HEK293T (cell line): ENCODE results near the gene ULBP2.
"Not testable (repeated sequence)": the region's sequence is repeated elsewhere in the genome, so short reads cannot be mapped to it uniquely, and the experiment has no call there.

Experiments
- CTCF ChIA-PET: fragments of 350-600 bp; formaldehyde crosslinking; extraction: SDS; loops from one replicate; lab custom pipeline; 2021; ENCODE audit warnings: antibody characterized with exemption, inconsistent platforms; lab: Yijun Ruan, JAX
- POLR2A ChIA-PET: fragments of 350-600 bp; formaldehyde crosslinking; extraction: SDS; loops from one replicate; lab custom pipeline; 2020; ENCODE audit warnings: antibody characterized with exemption, inconsistent platforms; lab: Yijun Ruan, JAX
- DNase-seq: peaks from one replicate; pipeline ENCODE4 v3.0.0; 2012; ENCODE audit warnings: mixed read lengths; ENCODE audit errors: extremely low spot score
- ARNT ChIP-seq: fragments of 450-650 bp; IDR thresholded peaks from 2 replicates; pipeline ENCODE4 v1.6.1; 2017; ENCODE audit warnings: mild to moderate bottlenecking
- BHLHE40 ChIP-seq: fragments of 450-650 bp; IDR thresholded peaks from 2 replicates; pipeline ENCODE4 v1.6.1; 2016; ENCODE audit warnings: mild to moderate bottlenecking, moderate library complexity, borderline replicate concordance
- CTBP1 ChIP-seq: fragments of 450-650 bp; IDR thresholded peaks from 2 replicates; pipeline ENCODE4 v1.6.1; 2016; ENCODE audit warnings: borderline replicate concordance
- ELF4 ChIP-seq: fragments of 450-650 bp; IDR thresholded peaks from 2 replicates; pipeline ENCODE4 v1.6.1; 2017; ENCODE audit warnings: antibody characterized with exemption
- FOXA1 ChIP-seq: fragments of 450-650 bp; IDR thresholded peaks from 2 replicates; pipeline ENCODE4 v1.6.1; 2016; ENCODE audit warnings: mild to moderate bottlenecking
- FOXK2 ChIP-seq: fragments of 450-650 bp; IDR thresholded peaks from 2 replicates; pipeline ENCODE4 v1.6.1; 2016; ENCODE audit warnings: mild to moderate bottlenecking
- FOXM1 ChIP-seq: fragments of 450-650 bp; IDR thresholded peaks from 2 replicates; pipeline ENCODE4 v1.6.1; 2017; ENCODE audit warnings: mild to moderate bottlenecking, borderline replicate concordance
- HDGF ChIP-seq: fragments of 450-650 bp; IDR thresholded peaks from 2 replicates; pipeline ENCODE4 v1.6.1; 2017; ENCODE audit warnings: antibody characterized with exemption, borderline replicate concordance
- L3MBTL2 ChIP-seq: fragments of 450-650 bp; conservative IDR thresholded peaks from 2 replicates; pipeline ENCODE4 v1.6.1; 2016; ENCODE audit warnings: mild to moderate bottlenecking
- LEF1 ChIP-seq: fragments of 450-650 bp; IDR thresholded peaks from 2 replicates; pipeline ENCODE4 v1.6.1; 2017; ENCODE audit warnings: mild to moderate bottlenecking, borderline replicate concordance
- NFRKB ChIP-seq: fragments of 450-650 bp; IDR thresholded peaks from 2 replicates; pipeline ENCODE4 v1.6.1; 2016; ENCODE audit warnings: mild to moderate bottlenecking, moderate library complexity
- SP1 ChIP-seq: fragments of 450-650 bp; IDR thresholded peaks from 2 replicates; pipeline ENCODE4 v1.6.1; 2017
- SUZ12 ChIP-seq: fragments of 450-650 bp; IDR thresholded peaks from 2 replicates; pipeline ENCODE4 v1.6.1; 2016; ENCODE audit warnings: mild to moderate bottlenecking
- TARDBP ChIP-seq: fragments of 450-650 bp; IDR thresholded peaks from 2 replicates; pipeline ENCODE4 v1.6.1; 2016
- ZNF384 ChIP-seq: fragments of 450-650 bp; IDR thresholded peaks from 2 replicates; pipeline ENCODE4 v1.6.1; 2016
- TF ChIP-seq, protein P1 (sequence below): fragments of 450-650 bp; IDR thresholded peaks from 2 replicates; pipeline ENCODE4 v1.6.1; 2016

Gene ULBP2

DNA sequence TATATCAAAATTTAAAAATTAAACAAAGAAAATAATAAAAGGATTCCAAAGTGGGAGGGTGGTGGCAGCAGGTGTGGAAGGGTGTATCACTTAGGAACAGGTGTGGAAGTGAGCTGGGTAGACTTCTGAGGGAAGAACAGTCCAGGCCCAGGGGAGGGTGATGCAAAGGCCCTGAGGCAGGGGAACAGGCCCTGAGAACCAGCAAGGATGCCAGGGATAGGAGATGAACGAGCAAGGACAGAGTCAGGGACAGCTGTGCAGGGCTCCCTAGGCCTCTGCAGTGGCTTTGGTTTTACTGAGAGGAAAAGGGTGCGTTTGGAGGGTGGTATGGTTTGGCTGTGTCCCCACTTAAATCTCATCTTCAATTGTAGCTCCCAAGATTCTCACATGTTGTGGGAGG is 34.5 kb upstream of the ULBP2 start:
- CTCF ChIA-PET: no interaction called here
- POLR2A ChIA-PET: no interaction called here
- TF ChIP-seq ELF4: no peak
- no peak for TF ChIP-seq FOXA1
- no peak for TF ChIP-seq NFRKB
- TF ChIP-seq TARDBP: no peak
- TF ChIP-seq CTBP1: no peak
- TF ChIP-seq HDGF: no peak
- TF ChIP-seq, protein P1, sequence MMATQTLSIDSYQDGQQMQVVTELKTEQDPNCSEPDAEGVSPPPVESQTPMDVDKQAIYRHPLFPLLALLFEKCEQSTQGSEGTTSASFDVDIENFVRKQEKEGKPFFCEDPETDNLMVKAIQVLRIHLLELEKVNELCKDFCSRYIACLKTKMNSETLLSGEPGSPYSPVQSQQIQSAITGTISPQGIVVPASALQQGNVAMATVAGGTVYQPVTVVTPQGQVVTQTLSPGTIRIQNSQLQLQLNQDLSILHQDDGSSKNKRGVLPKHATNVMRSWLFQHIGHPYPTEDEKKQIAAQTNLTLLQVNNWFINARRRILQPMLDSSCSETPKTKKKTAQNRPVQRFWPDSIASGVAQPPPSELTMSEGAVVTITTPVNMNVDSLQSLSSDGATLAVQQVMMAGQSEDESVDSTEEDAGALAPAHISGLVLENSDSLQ: no peak
- no peak for TF ChIP-seq BHLHE40
- TF ChIP-seq FOXM1: no peak
- TF ChIP-seq ZNF384: no peak
- TF ChIP-seq SP1: no peak
- TF ChIP-seq SUZ12: no peak
- no peak for TF ChIP-seq L3MBTL2
- DNase-seq: no peak

DNA sequence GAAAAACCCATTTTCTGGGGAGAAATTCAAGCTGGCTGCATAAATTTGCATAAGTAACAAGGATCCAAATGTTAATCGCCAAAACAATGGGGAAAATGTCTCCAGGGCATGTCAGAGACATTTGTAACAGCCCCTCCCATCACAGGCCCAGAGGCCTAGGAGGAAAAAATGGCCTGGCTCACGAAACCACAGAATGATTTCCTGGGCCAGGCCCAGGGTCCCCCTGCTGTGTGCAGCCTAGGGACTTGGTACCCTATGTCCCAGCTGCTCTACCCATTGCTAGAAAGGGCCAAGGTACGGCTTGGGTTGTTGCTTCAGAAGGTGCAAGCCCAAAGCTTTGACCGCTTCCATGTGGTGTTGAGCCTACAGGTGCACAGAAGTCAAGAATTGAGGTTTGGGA is 33.3 kb upstream of the ULBP2 start:
- CTCF ChIA-PET: interaction anchor here (0.7 kb wide), 1 partner anchor 189 kb away, joined by 3 read pairs; no protein-coding TSS in a partner anchor
- DNase-seq, POLR2A ChIA-PET: not testable (repeated sequence)

DNA sequence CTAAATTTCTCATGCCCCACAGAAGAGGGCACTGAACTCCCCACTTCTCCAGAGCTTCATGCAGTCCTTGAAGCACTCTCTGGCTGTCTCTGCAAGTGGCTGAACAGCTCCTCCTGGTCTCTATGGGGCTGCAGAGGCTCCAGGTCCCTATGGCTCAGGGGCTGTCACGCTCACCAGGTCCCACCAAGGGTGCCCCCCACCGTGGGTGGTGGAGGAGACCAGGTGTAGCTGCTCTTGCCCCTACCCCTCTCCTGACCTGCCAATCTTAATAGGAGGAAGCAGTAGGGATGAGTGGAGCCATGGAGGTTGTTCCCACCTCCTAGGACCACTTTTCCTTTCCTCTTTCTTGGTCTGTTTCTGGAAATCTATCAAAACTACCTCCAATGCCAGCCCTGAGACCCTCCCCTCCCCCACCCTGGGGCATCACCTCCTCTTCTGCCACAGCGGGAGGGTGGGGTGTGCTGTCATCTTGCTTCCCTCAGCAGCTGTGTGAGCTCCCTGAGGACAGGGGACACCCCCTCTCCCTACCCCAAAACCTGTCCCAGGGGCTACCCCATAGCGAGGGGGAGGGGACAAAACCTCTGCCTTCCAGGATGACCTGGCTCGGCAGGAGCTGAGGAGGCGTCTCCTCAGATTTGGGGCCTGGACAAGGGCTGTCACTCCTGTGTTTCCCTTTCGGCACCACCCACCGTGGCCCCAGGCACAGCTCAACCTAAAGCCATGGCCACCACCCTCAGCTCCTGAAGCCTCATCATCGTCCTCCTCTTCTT is 31.9 kb upstream of the ULBP2 start:
- POLR2A ChIA-PET: no interaction called here
- no peak for DNase-seq
- TF ChIP-seq HDGF (no peak), SUZ12 (no peak), ELF4 (no peak), CTBP1 (no peak), TARDBP (no peak), NFRKB (no peak), FOXA1 (no peak), L3MBTL2 (no peak)
- TF ChIP-seq, protein P1: no peak
- CTCF ChIA-PET: no interaction called here

DNA sequence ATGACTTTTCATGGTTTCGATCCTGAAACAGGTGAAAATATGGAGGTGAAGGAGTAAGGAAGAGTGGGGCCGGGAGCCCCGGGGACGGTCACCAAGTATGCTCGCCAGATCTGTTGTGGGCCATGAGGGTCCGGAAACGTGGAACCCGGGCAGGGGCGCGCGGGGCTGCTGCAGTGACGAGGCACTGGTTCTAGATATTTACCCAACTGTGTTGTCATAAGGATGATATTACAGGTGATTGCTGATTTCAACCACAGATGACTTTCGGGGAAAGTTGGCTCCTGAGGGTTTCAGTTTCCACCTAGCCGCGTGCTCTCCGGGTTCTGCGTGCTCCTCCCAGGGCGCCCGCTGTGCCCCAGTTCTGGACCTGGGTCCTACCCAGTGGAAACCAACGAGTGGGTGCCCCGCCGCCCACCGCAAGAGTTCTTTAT is 31.1 kb upstream of the ULBP2 start:
- ChIA-PET POLR2A (no interaction called here), CTCF (no interaction called here)
- TF ChIP-seq FOXA1: no peak
- TF ChIP-seq SUZ12: no peak
- TF ChIP-seq ZNF384: no peak
- TF ChIP-seq, protein P1: no peak
- no peak for TF ChIP-seq TARDBP
- TF ChIP-seq FOXK2: no peak
- TF ChIP-seq ARNT: no peak
- TF ChIP-seq ELF4: no peak
- no peak for TF ChIP-seq HDGF
- DNase-seq: no peak

DNA sequence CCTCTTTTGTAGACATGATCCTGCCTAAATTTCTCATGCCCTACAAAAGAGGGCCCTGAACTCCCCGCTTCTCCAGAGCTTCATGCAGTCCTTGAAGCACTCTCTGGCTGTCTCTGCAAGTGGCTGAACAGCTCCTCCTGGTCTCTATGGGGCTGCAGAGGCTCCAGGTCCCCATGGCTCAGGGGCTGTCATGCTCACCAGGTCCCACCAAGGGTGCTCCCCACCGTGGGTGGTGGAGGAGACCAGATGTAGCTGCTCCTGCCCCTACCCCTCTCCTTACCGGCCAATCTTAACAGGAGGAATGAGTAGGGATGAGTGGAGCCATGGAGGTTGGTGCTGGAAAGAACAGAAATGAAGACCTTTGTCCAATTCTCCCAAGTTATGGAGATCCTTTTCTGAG is 29.1 kb upstream of the ULBP2 start:
- CTCF ChIA-PET, DNase-seq, POLR2A ChIA-PET: not testable (repeated sequence)

DNA sequence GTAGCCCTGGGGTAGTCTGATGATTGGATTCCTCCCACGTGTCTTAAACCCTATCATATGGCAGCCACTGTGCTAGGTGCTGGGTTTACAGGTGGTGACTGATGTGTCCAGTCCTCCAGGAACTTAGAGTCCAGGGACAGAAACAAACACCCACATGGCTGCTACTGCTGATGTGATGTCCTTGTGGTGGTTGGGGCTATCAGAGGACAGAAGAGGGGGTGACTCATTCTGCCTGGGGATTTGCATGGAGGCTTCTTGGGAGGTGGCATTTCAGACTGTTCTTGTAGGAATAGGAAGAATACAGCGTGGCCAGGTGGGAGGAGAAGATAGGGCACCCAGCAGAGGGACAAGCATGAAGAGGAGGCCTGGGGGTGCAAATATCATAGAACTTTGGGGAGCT is 28.7 kb upstream of the ULBP2 start:
- POLR2A ChIA-PET: no interaction called here
- DNase-seq: no peak
- TF ChIP-seq LEF1: no peak
- no peak for TF ChIP-seq BHLHE40
- TF ChIP-seq SUZ12: no peak
- TF ChIP-seq ELF4: no peak
- no peak for TF ChIP-seq SP1
- no peak for TF ChIP-seq FOXM1
- no peak for TF ChIP-seq TARDBP
- TF ChIP-seq FOXK2: no peak
- TF ChIP-seq FOXA1: no peak
- TF ChIP-seq ZNF384: no peak
- TF ChIP-seq, protein P1: no peak
- TF ChIP-seq NFRKB: no peak
- TF ChIP-seq HDGF: no peak
- no peak for TF ChIP-seq ARNT
- TF ChIP-seq CTBP1: no peak
- no peak for TF ChIP-seq L3MBTL2
- CTCF ChIA-PET: no interaction called here
